Inflammatory macrophage treated with lipopolysaccharide for 1 hour (primary cell): Measurements from ENCODE around the gene TRIM38.
A peak's percentile ranks its signal among the peaks of the same experiment; 100 is the strongest.
"Not testable (repeated sequence)": the region's sequence is repeated elsewhere in the genome, so short reads cannot be mapped to it uniquely, and the experiment has no call there.

Experiments used
- DNase-seq, 2 donors: peaks; one replicate each; pipeline ENCODE4 v3.0.0-alpha.2; 2020 to 2022

Gene TRIM38

GRCh38 chr6:25942561-25943147 is 19.9 kb upstream of the TRIM38 start:
- peak; percentile 34 to 35 for DNase-seq

GRCh38 chr6:25943887-25944286 is 18.7 kb upstream of the TRIM38 start:
- DNase-seq: no peak

GRCh38 chr6:25944688-25945574 is 17.7 kb upstream of the TRIM38 start:
- DNase-seq: no peak

GRCh38 chr6:25945738-25946137 is 16.9 kb upstream of the TRIM38 start:
- not testable (repeated sequence) for DNase-seq

GRCh38 chr6:25946631-25947030 is 16.0 kb upstream of the TRIM38 start:
- DNase-seq: no peak

- DNase-seq: not testable (repeated sequence)
Observed at GRCh38 chr6:25947492-25947891, 15.1 kb upstream of the TRIM38 start.

- DNase-seq: no peak
Observed at GRCh38 chr6:25949695-25950094, 12.9 kb upstream of the TRIM38 start.

- DNase-seq: no peak
Observed at GRCh38 chr6:25950297-25950696, 12.3 kb upstream of the TRIM38 start.

GRCh38 chr6:25951296-25952032 is 11.1 kb upstream of the TRIM38 start:
- no peak for DNase-seq

GRCh38 chr6:25952535-25952934 is 10.1 kb upstream of the TRIM38 start:
- DNase-seq: no peak

GRCh38 chr6:25953733-25954132 is 8.9 kb upstream of the TRIM38 start:
- DNase-seq: peak; percentile 20 to 44

GRCh38 chr6:25954756-25955155 is 7.8 kb upstream of the TRIM38 start:
- DNase-seq: no peak

GRCh38 chr6:25956226-25956625 is 6.4 kb upstream of the TRIM38 start:
- DNase-seq: no peak

GRCh38 chr6:25958700-25959162 is 3.9 kb upstream of the TRIM38 start:
- no peak for DNase-seq

GRCh38 chr6:25959890-25960536 is 2.6 kb upstream of the TRIM38 start:
- no peak for DNase-seq

- DNase-seq: no peak
Observed at GRCh38 chr6:25960734-25961133, 1.9 kb upstream of the TRIM38 start.

- DNase-seq: no peak
Observed at GRCh38 chr6:25961619-25962148, 918 bp upstream of the TRIM38 start.

- DNase-seq: peak; percentile 24 to 31
Observed at GRCh38 chr6:25963426-25964123, 973 bp downstream of the TRIM38 start.

GRCh38 chr6:25965058-25965457 is 2.5 kb downstream of the TRIM38 start:
- DNase-seq: no peak

GRCh38 chr6:25966711-25967110 is 4.1 kb downstream of the TRIM38 start:
- no peak for DNase-seq

- no peak for DNase-seq
Observed at GRCh38 chr6:25968769-25969168, 6.2 kb downstream of the TRIM38 start.

- DNase-seq: peak; percentile 74 to 85
Observed at GRCh38 chr6:25971187-25971821, 8.7 kb downstream of the TRIM38 start.
